GM23338 (cell line): ENCODE measurements around the gene FMOD. TPM values are rescaled to one million over a fixed set of nuclear protein-coding genes. Genes with fewer than 3 reads are reported as not detected.

Source experiments
- ATAC-seq: fragments of 200-7000 bp; cut with Tn5 transposase; 3 replicates; pipeline ENCODE4 v1.9.1; 2020
- DNase-seq: peaks from one replicate; pipeline ENCODE4 v3.0.0-alpha.2; 2015; ENCODE audit warnings: low spot score
- H2AFZ ChIP-seq: fragments of 200-600 bp; sonication (generic); 2 replicates; pipeline ENCODE4 v1.8.0; 2016; ENCODE audit warnings: antibody characterized with exemption, mild to moderate bottlenecking, moderate library complexity
- H3F3A ChIP-seq: fragments of 200-600 bp; sonication (generic); replicated peaks from 2 replicates; pipeline ENCODE4 v1.8.0; 2017; ENCODE audit warnings: antibody characterized with exemption, mixed run types, low read depth
- H3K27ac ChIP-seq: fragments of 200-600 bp; sonication (generic); 2 replicates; pipeline ENCODE4 v1.6.1; 2016; ENCODE audit warnings: low read depth
- H3K27me3 ChIP-seq: fragments of 200-600 bp; sonication (generic); 2 replicates; pipeline ENCODE4 v1.8.0; 2016; ENCODE audit warnings: mild to moderate bottlenecking, mixed run types, moderate library complexity; ENCODE audit not compliant: insufficient read depth
- H3K36me3 ChIP-seq: fragments of 200-600 bp; sonication (generic); 2 replicates; pipeline ENCODE4 v1.8.0; 2016; ENCODE audit warnings: mild to moderate bottlenecking; ENCODE audit not compliant: insufficient read depth
- H3K4me1 ChIP-seq: fragments of 200-600 bp; sonication (generic); 2 replicates; pipeline ENCODE4 v1.8.0; 2016; ENCODE audit warnings: mild to moderate bottlenecking, moderate library complexity; ENCODE audit not compliant: insufficient read depth
- H3K4me2 ChIP-seq: fragments of 200-600 bp; sonication (generic); 2 replicates; pipeline ENCODE4 v1.7.1; 2017; ENCODE audit warnings: mixed run types
- H3K4me3 ChIP-seq: fragments of 200-600 bp; sonication (generic); 2 replicates; pipeline ENCODE4 v1.6.1; 2016; ENCODE audit warnings: mixed run types
- H3K79me2 ChIP-seq: fragments of 200-600 bp; sonication (generic); replicated peaks from 2 replicates; pipeline ENCODE4 v1.8.0; 2017; ENCODE audit warnings: mild to moderate bottlenecking; ENCODE audit not compliant: insufficient read depth
- H3K9me2 ChIP-seq: fragments of 200-600 bp; sonication (generic); 2 replicates; pipeline ENCODE4 v1.8.0; 2017; ENCODE audit not compliant: insufficient read depth
- H4K20me1 ChIP-seq: fragments of 200-600 bp; sonication (generic); replicated peaks from 2 replicates; pipeline ENCODE4 v1.8.0; 2017; ENCODE audit warnings: mild to moderate bottlenecking; ENCODE audit not compliant: insufficient read depth
- H3K27ac Mint-ChIP-seq: 2 replicates; pipeline ENCODE4 v1.8.0; 2020; ENCODE audit warnings: inconsistent platforms, mild to moderate bottlenecking, moderate library complexity, mixed read lengths
- H3K27me3 Mint-ChIP-seq: 3 replicates; pipeline ENCODE4 v1.8.0; 2022; ENCODE audit warnings: low read depth, mild to moderate bottlenecking, moderate library complexity, mixed read lengths, inconsistent platforms; ENCODE audit not compliant: insufficient read depth, poor library complexity
- H3K36me3 Mint-ChIP-seq: 3 replicates; pipeline ENCODE4 v1.8.0; 2021; ENCODE audit warnings: low read depth, mild to moderate bottlenecking, inconsistent platforms, moderate library complexity, mixed read lengths
- H3K4me1 Mint-ChIP-seq: 3 replicates; pipeline ENCODE4 v1.8.0; 2020; ENCODE audit warnings: mild to moderate bottlenecking, inconsistent platforms, mixed read lengths
- H3K4me3 Mint-ChIP-seq: 3 replicates; pipeline ENCODE4 v1.8.0; 2021; ENCODE audit warnings: moderate library complexity, mild to moderate bottlenecking, inconsistent platforms, mixed read lengths
- H3K9me3 Mint-ChIP-seq: 3 replicates; pipeline ENCODE4 v1.8.0; 2020; ENCODE audit warnings: moderate library complexity, mild to moderate bottlenecking, inconsistent platforms, mixed read lengths
- CREB1 ChIP-seq: fragments of 250-450 bp; sonication (Bioruptor Pico); IDR thresholded peaks from 2 replicates; pipeline ENCODE4 v1.5.0; 2020; ENCODE audit warnings: low read depth, mild to moderate bottlenecking, moderate library complexity
- ETS1 ChIP-seq: IDR thresholded peaks from 2 replicates; pipeline ENCODE4 v1.6.1; 2016; ENCODE audit warnings: antibody characterized with exemption
- EZH2 ChIP-seq: fragments of 200-600 bp; sonication (generic); IDR thresholded peaks from one replicate; pipeline ENCODE4 v1.8.0; 2017; ENCODE audit warnings: antibody characterized with exemption, mild to moderate bottlenecking, low read depth; ENCODE audit not compliant: unreplicated experiment
- EZH2phosphoT487 ChIP-seq: fragments of 200-600 bp; sonication (generic); IDR thresholded peaks from one replicate; pipeline ENCODE4 v1.8.1; 2018; ENCODE audit warnings: antibody characterized with exemption; ENCODE audit not compliant: unreplicated experiment
- ZNF331 ChIP-seq: fragments of 250-450 bp; sonication (Bioruptor Pico); IDR thresholded peaks from 2 replicates; pipeline ENCODE4 v1.5.0; 2020; ENCODE audit warnings: low read depth, mild to moderate bottlenecking, moderate library complexity
- polyA plus RNA-seq: library from polyadenylated mRNA; unstranded; fragments of >200 nt; fragmentation: Nextera tagmentation; extraction: Ambion mirVana; gene quantifications from 2 replicates; pipeline ENCODE4 v1.2.1, GENCODE V29; 2016
- total RNA-seq: library from RNA; depleted of rRNA; stranded (reverse); fragments of >200 nt; shearing (Covaris generic); gene quantifications from 2 replicates; pipeline ENCODE4 v1.2.3, GENCODE V29; 2014
- TF ChIP-seq, protein P1 (sequence below), 2 experiments: fragments of 200-600 bp in 1 of 2; sonication (generic) in 1 of 2; conservative IDR thresholded peaks; 2 replicates each; pipeline versions ENCODE4 v1.5.1 to v1.6.1; 2016 to 2017; ENCODE audit warnings: antibody characterized with exemption in 2 of 2, low read depth in 2 of 2, mild to moderate bottlenecking in 2 of 2, moderate library complexity in 1 of 2
- TF ChIP-seq, protein P2 (sequence below): fragments of 250-450 bp; sonication (Bioruptor Pico); IDR thresholded peaks from 2 replicates; pipeline ENCODE4 v1.5.0; 2020; ENCODE audit warnings: mild to moderate bottlenecking, moderate library complexity

Gene FMOD
- total and polyA plus RNA-seq, 2 experiments from 2014 or later: 0.27 to 1.3 TPM

GRCh38 chr1:203302894-203303293 lies 48.0 kb downstream of the FMOD start (continued):
- TF ChIP-seq, protein P1, sequence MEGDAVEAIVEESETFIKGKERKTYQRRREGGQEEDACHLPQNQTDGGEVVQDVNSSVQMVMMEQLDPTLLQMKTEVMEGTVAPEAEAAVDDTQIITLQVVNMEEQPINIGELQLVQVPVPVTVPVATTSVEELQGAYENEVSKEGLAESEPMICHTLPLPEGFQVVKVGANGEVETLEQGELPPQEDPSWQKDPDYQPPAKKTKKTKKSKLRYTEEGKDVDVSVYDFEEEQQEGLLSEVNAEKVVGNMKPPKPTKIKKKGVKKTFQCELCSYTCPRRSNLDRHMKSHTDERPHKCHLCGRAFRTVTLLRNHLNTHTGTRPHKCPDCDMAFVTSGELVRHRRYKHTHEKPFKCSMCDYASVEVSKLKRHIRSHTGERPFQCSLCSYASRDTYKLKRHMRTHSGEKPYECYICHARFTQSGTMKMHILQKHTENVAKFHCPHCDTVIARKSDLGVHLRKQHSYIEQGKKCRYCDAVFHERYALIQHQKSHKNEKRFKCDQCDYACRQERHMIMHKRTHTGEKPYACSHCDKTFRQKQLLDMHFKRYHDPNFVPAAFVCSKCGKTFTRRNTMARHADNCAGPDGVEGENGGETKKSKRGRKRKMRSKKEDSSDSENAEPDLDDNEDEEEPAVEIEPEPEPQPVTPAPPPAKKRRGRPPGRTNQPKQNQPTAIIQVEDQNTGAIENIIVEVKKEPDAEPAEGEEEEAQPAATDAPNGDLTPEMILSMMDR (conservative IDR thresholded peaks at IDR 0.05; ENCODE audit: low read depth in 2 of 2): no peak
- TF ChIP-seq ETS1 (no peak), EZH2 (no peak), CREB1 (no peak), EZH2phosphoT487 (no peak), ZNF331 (no peak)

DNA sequence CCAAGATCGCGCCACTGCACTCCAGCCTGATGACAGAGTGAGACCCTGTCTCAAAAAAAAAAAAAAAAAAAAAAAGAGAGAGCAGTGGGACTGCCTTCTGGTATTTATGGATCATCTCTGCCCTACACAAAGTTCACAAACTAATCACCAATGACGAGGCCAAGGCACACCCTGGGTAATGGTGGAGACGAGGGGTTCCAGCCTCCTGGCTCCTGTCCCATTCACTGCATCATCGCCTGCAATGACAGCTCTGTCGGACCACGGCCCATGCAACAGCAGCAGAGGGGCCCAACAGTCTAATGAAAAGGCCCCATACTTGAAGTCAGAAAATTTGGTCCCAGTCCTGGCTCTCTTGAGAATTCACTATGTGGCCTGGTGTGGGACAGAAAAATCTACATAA lies 48.5 kb downstream of the FMOD start:
- DNase-seq (no peak), ATAC-seq (no peak)
- Mint-ChIP-seq H3K9me3 (no peaks in the 10 kb centered on the region), H3K4me1 (peaks cover 29% of the 10 kb centered on the region), H3K36me3 (no peaks in the 10 kb centered on the region), H3K4me3 (no peak overlapping the region), H3K27me3 (peaks cover 47% of the 10 kb centered on the region), H3K27ac (no peak overlapping the region)
- Histone ChIP-seq H3K27me3 (peaks cover 87% of the 10 kb centered on the region), H3K79me2 (no peaks in the 10 kb centered on the region), H3K36me3 (no peaks in the 10 kb centered on the region), H3K4me2 (no peak overlapping the region), H2AFZ (no peak overlapping the region), H3K9me2 (no peaks in the 10 kb centered on the region), H3K4me1 (peaks cover 15% of the 10 kb centered on the region), H3F3A (0 out of 2 replicates have a peak, but pooled peaks cover 3% of the 10 kb centered on the region), H4K20me1 (no peaks in the 10 kb centered on the region; the same call in 1 of the 2 replicates), H3K27ac (no peak overlapping the region), H3K4me3 (no peak overlapping the region)
- TF ChIP-seq ETS1: no peak

GRCh38 chr1:203301331-203301668 lies 49.6 kb downstream of the FMOD start:
- peaks cover 19% of the 10 kb centered on the region for H3K4me1 Mint-ChIP-seq
- Histone ChIP-seq H3K9me2 (no peaks in the 10 kb centered on the region), H3K4me1 (peaks cover 5% of the 10 kb centered on the region), H3F3A (no peaks in the 10 kb centered on the region), H3K27me3 (peaks cover 78% of the 10 kb centered on the region), H4K20me1 (no peaks in the 10 kb centered on the region; the same call in 1 of the 2 replicates), H3K4me3 (no peak overlapping the region), H3K27ac (no peak overlapping the region), H3K4me2 (no peak overlapping the region), H3K36me3 (no peaks in the 10 kb centered on the region), H3K79me2 (no peaks in the 10 kb centered on the region), H2AFZ (no peak overlapping the region)
- H3K27me3 Mint-ChIP-seq: peaks cover 41% of the 10 kb centered on the region
- no peak overlapping the region for H3K4me3 Mint-ChIP-seq
- no peaks in the 10 kb centered on the region for H3K9me3 Mint-ChIP-seq
- ATAC-seq (no peak), DNase-seq (no peak)
- no peak overlapping the region for H3K27ac Mint-ChIP-seq
- no peaks in the 10 kb centered on the region for H3K36me3 Mint-ChIP-seq
- TF ChIP-seq CREB1 (no peak), EZH2phosphoT487 (no peak), ZNF331 (no peak)
- TF ChIP-seq, protein P2, sequence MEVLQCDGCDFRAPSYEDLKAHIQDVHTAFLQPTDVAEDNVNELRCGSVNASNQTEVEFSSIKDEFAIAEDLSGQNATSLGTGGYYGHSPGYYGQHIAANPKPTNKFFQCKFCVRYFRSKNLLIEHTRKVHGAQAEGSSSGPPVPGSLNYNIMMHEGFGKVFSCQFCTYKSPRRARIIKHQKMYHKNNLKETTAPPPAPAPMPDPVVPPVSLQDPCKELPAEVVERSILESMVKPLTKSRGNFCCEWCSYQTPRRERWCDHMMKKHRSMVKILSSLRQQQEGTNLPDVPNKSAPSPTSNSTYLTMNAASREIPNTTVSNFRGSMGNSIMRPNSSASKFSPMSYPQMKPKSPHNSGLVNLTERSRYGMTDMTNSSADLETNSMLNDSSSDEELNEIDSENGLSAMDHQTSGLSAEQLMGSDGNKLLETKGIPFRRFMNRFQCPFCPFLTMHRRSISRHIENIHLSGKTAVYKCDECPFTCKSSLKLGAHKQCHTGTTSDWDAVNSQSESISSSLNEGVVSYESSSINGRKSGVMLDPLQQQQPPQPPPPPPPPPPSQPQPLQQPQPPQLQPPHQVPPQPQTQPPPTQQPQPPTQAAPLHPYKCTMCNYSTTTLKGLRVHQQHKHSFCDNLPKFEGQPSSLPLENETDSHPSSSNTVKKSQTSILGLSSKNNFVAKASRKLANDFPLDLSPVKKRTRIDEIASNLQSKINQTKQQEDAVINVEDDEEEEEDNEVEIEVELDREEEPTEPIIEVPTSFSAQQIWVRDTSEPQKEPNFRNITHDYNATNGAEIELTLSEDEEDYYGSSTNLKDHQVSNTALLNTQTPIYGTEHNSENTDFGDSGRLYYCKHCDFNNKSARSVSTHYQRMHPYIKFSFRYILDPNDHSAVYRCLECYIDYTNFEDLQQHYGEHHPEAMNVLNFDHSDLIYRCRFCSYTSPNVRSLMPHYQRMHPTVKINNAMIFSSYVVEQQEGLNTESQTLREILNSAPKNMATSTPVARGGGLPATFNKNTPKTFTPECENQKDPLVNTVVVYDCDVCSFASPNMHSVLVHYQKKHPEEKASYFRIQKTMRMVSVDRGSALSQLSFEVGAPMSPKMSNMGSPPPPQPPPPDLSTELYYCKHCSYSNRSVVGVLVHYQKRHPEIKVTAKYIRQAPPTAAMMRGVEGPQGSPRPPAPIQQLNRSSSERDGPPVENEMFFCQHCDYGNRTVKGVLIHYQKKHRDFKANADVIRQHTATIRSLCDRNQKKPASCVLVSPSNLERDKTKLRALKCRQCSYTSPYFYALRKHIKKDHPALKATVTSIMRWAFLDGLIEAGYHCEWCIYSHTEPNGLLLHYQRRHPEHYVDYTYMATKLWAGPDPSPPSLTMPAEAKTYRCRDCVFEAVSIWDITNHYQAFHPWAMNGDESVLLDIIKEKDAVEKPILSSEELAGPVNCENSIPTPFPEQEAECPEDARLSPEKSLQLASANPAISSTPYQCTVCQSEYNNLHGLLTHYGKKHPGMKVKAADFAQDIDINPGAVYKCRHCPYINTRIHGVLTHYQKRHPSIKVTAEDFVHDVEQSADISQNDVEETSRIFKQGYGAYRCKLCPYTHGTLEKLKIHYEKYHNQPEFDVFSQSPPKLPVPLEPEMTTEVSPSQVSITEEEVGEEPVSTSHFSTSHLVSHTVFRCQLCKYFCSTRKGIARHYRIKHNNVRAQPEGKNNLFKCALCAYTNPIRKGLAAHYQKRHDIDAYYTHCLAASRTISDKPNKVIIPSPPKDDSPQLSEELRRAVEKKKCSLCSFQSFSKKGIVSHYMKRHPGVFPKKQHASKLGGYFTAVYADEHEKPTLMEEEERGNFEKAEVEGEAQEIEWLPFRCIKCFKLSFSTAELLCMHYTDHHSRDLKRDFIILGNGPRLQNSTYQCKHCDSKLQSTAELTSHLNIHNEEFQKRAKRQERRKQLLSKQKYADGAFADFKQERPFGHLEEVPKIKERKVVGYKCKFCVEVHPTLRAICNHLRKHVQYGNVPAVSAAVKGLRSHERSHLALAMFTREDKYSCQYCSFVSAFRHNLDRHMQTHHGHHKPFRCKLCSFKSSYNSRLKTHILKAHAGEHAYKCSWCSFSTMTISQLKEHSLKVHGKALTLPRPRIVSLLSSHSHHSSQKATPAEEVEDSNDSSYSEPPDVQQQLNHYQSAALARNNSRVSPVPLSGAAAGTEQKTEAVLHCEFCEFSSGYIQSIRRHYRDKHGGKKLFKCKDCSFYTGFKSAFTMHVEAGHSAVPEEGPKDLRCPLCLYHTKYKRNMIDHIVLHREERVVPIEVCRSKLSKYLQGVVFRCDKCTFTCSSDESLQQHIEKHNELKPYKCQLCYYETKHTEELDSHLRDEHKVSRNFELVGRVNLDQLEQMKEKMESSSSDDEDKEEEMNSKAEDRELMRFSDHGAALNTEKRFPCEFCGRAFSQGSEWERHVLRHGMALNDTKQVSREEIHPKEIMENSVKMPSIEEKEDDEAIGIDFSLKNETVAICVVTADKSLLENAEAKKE (CRISPR knock-in tag): no peak
